AG09309 (cell line): ENCODE data around the gene ADAMTS3.
A peak's percentile ranks its signal among the peaks of the same experiment; 100 is the strongest.

Source experiments
- DNase-seq: peaks from one replicate; pipeline ENCODE4 v3.0.0-alpha.2; 2010; ENCODE audit warnings: low read depth
- H3K4me3 ChIP-seq: 2 replicates; pipeline ENCODE4 v1.5.1; 2011; ENCODE audit warnings: mild to moderate bottlenecking, low read depth, low read length, moderate library complexity; ENCODE audit not compliant: control insufficient read depth
- TF ChIP-seq, protein P1 (sequence below): IDR thresholded peaks from 2 replicates; pipeline ENCODE4 v1.5.1; 2011; ENCODE audit warnings: mild to moderate bottlenecking, low read depth, low read length, inconsistent platforms; ENCODE audit not compliant: insufficient read depth, control insufficient read depth; ENCODE audit errors: missing control alignments

ADAMTS3 gene

GRCh38 chr4:72568959-72569718 is at the start of gene ADAMTS3:
TSS of gene ADAMTS3 (minus strand) at chr4:72569221. CDS start at chr4:72568762, 459 bp downstream.
- H3K4me3 ChIP-seq: peak within 1 kb of the TSS; percentile 75
- no peak for DNase-seq

GRCh38 chr4:72613959-72614358 is 44.9 kb upstream of the ADAMTS3 start:
- no peak overlapping the region for H3K4me3 ChIP-seq
- DNase-seq: no peak
- TF ChIP-seq, protein P1, sequence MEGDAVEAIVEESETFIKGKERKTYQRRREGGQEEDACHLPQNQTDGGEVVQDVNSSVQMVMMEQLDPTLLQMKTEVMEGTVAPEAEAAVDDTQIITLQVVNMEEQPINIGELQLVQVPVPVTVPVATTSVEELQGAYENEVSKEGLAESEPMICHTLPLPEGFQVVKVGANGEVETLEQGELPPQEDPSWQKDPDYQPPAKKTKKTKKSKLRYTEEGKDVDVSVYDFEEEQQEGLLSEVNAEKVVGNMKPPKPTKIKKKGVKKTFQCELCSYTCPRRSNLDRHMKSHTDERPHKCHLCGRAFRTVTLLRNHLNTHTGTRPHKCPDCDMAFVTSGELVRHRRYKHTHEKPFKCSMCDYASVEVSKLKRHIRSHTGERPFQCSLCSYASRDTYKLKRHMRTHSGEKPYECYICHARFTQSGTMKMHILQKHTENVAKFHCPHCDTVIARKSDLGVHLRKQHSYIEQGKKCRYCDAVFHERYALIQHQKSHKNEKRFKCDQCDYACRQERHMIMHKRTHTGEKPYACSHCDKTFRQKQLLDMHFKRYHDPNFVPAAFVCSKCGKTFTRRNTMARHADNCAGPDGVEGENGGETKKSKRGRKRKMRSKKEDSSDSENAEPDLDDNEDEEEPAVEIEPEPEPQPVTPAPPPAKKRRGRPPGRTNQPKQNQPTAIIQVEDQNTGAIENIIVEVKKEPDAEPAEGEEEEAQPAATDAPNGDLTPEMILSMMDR: no peak

More at GRCh38 chr4:72568959-72569718, at the start of gene ADAMTS3:
- TF ChIP-seq, protein P1: peak; percentile 5

- TF ChIP-seq, protein P1: no peak
- DNase-seq: no peak
- H3K4me3 ChIP-seq: no peak overlapping the region
Observed at GRCh38 chr4:72606751-72607150, 37.7 kb upstream of the ADAMTS3 start.

- no peak for DNase-seq
- no peak overlapping the region for H3K4me3 ChIP-seq
- TF ChIP-seq, protein P1: no peak
Observed at GRCh38 chr4:72604324-72604723, 35.3 kb upstream of the ADAMTS3 start.

GRCh38 chr4:72602396-72603376 is 33.7 kb upstream of the ADAMTS3 start:
- H3K4me3 ChIP-seq: no peak overlapping the region
- TF ChIP-seq, protein P1: no peak
- DNase-seq: no peak
